ENCODE results near the gene COBLL1.
"Not testable (repeated sequence)": the region's sequence is repeated elsewhere in the genome, so short reads cannot be mapped to it uniquely, and the experiment has no call there.

The COBLL1 gene

GRCh38 chr2:164781394-164781793 is 60.2 kb downstream of the COBLL1 start:
- no peak for DNase-seq

GRCh38 chr2:164780611-164781178 is 60.9 kb downstream of the COBLL1 start:
- DNase-seq, result no peak

- no peak for DNase-seq
Observed at GRCh38 chr2:164779383-164780057, 62.1 kb downstream of the COBLL1 start.

GRCh38 chr2:164778723-164779122 is 62.9 kb downstream of the COBLL1 start:
- no peak for DNase-seq

GRCh38 chr2:164777847-164778461 is 63.7 kb downstream of the COBLL1 start:
- no peak for DNase-seq

GRCh38 chr2:164773635-164774034 is 68.0 kb downstream of the COBLL1 start:
- no peak for DNase-seq

GRCh38 chr2:164773091-164773490 is 68.5 kb downstream of the COBLL1 start:
- DNase-seq, result no peak

GRCh38 chr2:164771897-164772296 is 69.7 kb downstream of the COBLL1 start:
- no peak for DNase-seq

GRCh38 chr2:164770421-164770916 is 71.2 kb downstream of the COBLL1 start:
- DNase-seq, result no peak

GRCh38 chr2:164766954-164767320 is 74.7 kb downstream of the COBLL1 start:
- no peak for DNase-seq

GRCh38 chr2:164766216-164766953 is 75.2 kb downstream of the COBLL1 start:
- no peak for DNase-seq

GRCh38 chr2:164764996-164765395 is 76.6 kb downstream of the COBLL1 start:
- DNase-seq, result no peak

- DNase-seq, result no peak
Observed at GRCh38 chr2:164764474-164764873, 77.1 kb downstream of the COBLL1 start.

- DNase-seq, result no peak
Observed at GRCh38 chr2:164763431-164763830, 78.2 kb downstream of the COBLL1 start.

- no peak for DNase-seq
Observed at GRCh38 chr2:164761737-164762460, 79.7 kb downstream of the COBLL1 start.

GRCh38 chr2:164761201-164761600 is 80.4 kb downstream of the COBLL1 start:
- DNase-seq, result not testable (repeated sequence)

- no peak for DNase-seq
Observed at GRCh38 chr2:164760179-164760578, 81.4 kb downstream of the COBLL1 start.

- DNase-seq, result no peak
Observed at GRCh38 chr2:164757934-164758695, 83.5 kb downstream of the COBLL1 start.

GRCh38 chr2:164756773-164757172 is 84.8 kb downstream of the COBLL1 start:
- DNase-seq, result no peak

- no peak for DNase-seq
Observed at GRCh38 chr2:164755952-164756351, 85.7 kb downstream of the COBLL1 start.

- DNase-seq, result no peak
Observed at GRCh38 chr2:164754157-164755093, 87.2 kb downstream of the COBLL1 start.

Measured in NCI-H1105 (cell line).